GM18498 (cell line): ENCODE results near the gene MATK.

Source experiments
- ATAC-seq: cut with Tn5 transposase; IDR thresholded peaks from one replicate; pipeline ENCODE4 v1.9.1; 2021; ENCODE audit warnings: mild to moderate bottlenecking, moderate library complexity; ENCODE audit not compliant: unreplicated experiment

MATK gene

GRCh38 chr19:3792114-3792513 lies 5.9 kb upstream of the MATK start:
- ATAC-seq: no peak

DNA sequence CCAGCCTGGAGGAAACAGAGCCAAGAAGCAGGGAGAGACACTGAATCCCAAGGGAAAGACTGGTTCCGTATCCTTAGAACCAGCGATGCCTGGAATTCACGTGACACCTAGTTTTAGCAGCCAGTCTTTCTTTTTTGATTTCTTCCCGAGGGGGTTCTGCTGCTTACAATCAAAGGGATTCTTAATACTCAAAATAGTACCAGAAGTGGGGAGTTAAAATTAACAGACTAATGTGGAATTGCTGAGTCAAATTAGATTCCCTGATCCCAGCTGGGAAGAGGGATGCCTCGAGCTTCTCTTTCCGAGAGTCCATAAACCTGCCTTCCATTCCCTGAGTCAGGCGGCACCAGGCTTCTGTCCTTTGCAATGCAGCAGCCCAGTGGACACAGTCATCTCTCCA lies 4.8 kb upstream of the MATK start:
- ATAC-seq: no peak

- ATAC-seq: no peak
Measured at GRCh38 chr19:3790209-3790734, 4.1 kb upstream of the MATK start.

GRCh38 chr19:3788996-3789778 lies 3.0 kb upstream of the MATK start:
- ATAC-seq: no peak

- ATAC-seq: no peak
Measured at GRCh38 chr19:3785451-3785937, 687 bp downstream of the MATK start.

- no peak for ATAC-seq
Measured at GRCh38 chr19:3784607-3785450, 1.4 kb downstream of the MATK start.

DNA sequence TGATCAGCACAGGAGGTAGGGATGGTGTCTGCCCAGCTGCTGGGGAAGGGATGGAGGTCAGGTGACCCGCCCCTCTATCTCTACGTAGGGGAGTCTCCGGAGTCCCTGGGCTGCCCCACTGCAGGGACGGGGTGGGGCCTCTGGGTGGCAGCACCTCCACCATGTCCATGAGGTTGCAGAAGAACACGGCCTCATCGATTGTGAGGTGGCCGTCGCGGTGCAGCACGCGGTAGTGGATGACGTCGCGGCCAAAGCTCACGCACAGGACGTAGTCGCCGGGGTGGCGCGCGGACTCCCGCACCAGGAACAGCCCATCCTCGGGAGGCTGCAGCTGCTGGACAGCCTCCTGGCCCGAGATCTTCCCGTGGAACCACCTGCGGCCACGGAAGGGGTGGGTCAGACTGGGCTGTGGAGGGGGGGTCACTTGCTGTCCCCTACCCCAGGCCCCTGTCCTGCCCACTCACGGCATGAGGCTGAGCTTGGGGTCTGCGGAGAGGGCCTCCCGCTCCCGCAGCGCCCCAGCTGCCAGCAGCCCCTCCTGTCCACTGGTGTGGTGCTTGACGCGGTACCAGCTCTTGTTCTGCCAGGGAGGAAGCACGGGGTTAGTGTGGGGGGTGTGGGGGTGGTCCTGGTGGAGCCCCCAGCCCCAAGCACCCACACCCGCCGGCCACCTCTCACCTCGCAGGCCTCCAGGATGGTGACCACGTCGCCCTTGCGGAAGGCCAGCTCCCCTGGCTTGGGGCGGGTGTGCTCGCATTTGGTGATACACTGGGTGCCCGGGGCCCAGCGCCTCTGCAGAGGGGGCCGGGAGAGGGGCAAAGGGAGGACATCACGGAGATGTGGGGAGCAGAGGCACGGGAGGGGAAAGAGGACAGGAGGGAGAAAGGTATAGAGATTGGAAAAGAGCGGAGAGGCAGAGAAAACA lies 2.3 kb downstream of the MATK start:
- ATAC-seq: no peak

- no peak for ATAC-seq
Measured at GRCh38 chr19:3782903-3783302, 3.3 kb downstream of the MATK start.

GRCh38 chr19:3782330-3782729 lies 3.9 kb downstream of the MATK start:
- no peak for ATAC-seq

DNA sequence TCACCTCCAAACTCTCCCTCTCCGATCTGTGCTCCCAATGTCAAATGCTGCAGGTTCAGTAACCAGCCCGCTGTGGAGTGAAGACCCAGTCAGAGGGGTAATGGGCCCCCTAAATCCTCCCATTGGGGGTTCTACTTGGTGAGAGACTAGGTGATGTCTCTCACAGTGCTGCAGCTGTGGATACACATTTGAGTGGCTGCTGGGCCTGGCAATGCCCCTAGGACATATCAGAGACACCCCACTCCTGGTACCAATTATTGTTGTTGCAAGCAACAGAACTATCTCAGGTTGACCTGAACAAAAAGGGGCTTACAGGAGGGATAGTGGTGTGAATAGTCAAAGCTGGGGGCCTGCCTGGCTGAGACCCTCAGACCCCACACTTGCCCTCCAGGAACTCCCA lies 4.6 kb downstream of the MATK start:
- no peak for ATAC-seq

- no peak for ATAC-seq
Measured at GRCh38 chr19:3780786-3781304, 5.3 kb downstream of the MATK start.

- ATAC-seq: no peak
Measured at GRCh38 chr19:3778899-3779723, 7.1 kb downstream of the MATK start.

DNA sequence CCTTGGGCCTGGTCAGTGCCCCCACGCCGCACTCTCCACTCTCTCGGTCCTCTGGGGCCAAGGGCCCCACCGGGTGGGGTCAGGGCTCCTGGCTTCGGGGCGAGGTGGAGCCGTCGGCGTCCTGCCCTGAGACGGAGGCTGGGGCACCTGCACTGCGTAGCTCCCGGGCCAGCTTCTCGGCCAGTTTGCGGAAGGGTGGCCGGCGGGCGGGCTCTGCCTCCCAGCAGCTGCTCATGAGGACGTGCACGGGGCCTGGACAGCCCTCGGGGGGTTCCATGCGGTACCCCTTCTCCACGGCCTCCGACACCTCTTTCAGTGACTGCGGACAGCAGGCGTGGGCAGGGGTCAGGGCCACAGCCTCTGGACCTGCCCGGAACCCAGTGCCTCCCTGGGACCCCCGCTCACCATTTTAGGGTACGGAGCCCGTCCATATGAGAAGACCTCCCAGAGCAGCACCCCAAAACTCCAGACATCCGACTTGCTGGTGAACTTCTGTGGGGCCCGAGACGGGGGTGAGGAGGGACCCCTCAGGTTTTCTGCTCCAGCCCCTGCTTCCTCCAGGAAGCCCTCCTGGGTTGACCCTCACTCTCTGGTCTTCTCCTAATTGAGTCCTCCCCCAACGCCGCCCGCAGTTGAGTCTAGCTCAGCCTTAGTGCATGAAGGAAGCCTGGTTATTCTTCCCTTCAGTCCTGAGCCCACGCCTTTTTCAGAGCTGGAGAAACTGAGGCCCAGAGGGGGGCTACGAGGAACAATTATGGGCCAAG lies 7.9 kb downstream of the MATK start:
- ATAC-seq: no peak

- no peak for ATAC-seq
Measured at GRCh38 chr19:3776479-3777040, 9.6 kb downstream of the MATK start.

- ATAC-seq: no peak
Measured at GRCh38 chr19:3775831-3776230, 10.3 kb downstream of the MATK start.

GRCh38 chr19:3775374-3775711 lies 10.8 kb downstream of the MATK start:
- no peak for ATAC-seq

- no peak for ATAC-seq
Measured at GRCh38 chr19:3774621-3775373, 11.4 kb downstream of the MATK start.
